CD4-positive, alpha-beta T cell treated with Interleukin-1 beta for 1 hour (primary cell): ENCODE measurements around the gene PTPRN2.

ENCODE experiments used
- DNase-seq, 2 donors: peaks; one replicate each; pipeline ENCODE4 v3.0.0-alpha.2; 2020 to 2022

PTPRN2 gene

DNA sequence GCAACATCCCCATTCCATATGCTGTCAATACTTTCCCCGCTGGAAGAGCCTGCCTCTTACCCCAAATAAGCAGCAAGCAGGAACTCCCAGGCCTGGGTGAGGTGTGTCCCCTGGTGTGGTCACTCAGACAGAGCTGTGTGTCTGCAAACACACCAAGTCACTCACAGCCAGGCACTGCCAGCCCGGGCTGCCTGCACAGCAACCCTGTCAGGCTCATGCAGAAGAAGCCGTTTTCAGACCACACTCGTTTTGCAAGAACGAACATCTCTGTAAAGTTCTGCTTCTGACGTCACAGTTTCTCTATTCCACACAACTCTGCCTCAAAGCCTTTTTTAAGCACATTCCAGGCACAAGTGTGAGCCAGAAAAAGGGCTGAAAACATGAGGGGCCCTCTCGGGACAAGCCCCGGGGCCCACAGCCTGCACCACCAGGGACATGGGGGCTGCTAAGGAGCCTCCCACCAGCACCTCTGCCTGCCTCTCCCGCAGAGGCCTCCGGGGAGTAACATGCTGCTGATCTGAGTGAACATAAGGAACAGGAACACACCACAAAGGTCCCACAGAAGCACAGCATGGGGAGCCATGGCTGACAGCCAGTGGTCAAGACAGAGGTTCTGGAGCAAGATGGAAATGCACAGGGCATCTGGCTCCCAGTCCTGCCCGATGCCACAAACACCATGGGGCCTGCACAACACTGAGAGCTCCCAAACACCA, 11.4 kb downstream of the PTPRN2 start:
- no peak for DNase-seq

DNA sequence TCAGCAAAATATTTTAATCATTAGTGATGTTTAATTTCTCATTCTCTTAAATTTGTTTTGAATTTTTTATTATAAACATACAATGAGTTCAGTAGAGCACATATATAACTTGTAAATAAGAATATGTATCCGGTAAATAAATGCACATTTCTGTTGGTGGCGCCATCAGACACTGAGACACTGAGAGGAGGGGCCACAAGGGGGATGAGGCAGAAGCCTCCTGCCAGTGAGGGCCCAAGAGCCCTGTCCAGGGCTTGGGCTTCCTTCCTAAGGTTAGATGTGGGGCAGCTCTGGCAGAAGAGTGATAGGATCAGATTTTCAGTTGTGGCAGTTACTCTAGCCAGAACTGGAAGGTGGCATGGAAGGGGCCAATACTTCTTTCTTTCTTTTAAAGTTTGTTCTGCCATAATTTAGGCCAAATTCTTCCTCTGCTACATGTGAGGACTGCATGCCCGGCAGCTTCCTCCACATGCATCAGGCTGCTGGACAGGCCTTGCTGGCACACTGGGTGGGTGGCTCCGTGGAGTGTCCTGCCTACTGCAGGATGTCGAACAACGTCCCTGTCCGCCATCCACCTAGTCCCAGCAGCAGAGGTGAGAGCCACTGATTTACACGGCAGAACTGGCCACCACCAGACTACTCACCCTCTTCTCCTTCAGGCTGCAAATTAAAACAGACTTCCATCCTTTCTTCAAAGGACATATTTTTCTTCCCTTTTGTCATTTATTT, 13.2 kb downstream of the PTPRN2 start:
- DNase-seq: no peak

DNA sequence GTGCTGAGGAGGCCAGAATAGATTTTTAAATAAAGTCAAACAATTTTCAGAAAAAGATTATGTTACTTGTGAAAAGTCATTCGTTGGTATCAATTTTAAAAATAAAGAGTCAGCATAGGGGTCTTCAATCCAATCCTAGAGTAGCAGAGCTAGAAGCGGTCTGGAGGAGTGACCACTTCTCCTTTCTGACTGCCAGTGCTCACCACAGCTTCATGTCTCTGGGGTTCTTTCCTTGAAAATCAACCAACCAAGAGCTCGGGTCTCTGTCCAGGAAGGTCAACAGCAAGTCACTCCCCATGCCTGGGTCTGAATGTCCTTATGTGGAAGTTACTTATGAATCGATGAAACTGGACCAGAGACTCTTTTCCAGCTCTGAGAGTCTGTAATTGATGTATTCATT, 14.3 kb downstream of the PTPRN2 start:
- no peak for DNase-seq

DNA sequence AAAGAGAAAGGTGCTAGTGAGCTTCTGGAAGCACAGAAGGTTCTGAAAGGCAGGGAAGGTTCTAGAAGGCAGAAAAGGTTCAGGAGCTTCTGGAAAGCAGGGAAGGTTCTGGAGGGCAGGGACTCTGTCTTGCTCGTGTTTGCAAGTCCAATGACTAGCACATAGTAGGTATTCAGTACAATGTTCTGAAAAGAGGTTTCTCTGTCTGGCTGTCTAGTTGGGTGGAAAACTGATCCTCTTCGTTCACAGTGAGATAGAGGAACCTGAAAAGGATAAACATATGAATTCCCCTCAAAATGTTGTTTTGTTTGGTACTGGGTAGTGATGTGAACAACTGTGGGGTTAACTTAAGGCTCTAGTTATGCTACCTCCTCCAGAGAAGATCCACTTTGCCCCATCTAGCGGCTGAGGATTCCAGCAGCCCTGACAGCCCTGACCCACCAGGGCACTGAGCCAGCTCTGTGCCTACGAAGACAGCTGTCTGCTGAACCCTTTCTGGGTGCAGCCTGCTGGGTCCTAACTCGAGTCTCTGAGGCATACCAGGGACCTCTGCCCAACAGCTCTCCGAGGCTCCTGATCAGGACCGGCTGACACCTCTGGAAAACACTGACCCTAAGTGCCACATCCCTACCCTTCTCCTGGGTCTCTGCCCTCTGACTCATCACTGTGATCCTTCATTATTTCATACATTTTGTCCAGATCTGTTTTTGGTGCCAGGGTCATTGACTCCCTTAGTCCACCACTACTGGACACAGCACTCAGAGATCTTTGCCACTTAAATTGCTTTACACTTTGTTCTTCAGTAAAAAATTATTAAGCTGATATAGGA, 15.4 kb downstream of the PTPRN2 start:
- no peak for DNase-seq

DNA sequence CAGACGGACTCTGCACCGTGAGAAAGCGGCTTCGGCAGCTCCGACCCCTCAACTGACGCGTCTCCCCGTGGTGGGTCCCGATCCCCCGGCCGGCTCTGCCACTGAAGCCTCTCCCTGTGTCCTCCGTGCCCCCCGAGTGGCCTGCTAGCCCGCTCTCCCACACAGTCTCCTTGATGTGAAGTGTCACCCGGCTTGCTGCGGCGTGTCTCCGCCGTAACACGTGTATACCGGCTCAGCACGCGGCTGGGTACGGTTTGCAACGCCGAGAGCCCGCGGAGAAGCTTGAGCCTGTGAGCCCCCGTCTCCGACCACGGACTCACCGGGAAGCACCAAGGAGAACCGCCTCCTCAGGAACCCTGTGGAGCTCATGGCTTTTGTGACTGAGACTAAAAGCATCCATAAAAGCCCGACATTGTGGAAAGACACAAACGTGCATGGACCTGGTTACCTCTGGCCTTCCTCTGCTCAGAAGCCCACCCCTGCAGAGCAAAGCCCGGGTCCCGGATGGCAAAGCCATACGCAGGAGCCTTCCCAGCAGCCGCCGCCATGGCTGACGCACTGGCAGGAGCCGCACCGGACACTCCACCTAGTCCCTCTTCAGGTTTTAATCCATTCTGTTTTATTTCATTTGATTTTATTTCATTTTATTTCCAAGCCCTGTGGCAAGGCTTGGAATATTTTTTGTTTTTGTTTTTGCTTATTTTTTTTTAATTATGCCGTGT, 17.0 kb downstream of the PTPRN2 start:
- DNase-seq: no peak

DNA sequence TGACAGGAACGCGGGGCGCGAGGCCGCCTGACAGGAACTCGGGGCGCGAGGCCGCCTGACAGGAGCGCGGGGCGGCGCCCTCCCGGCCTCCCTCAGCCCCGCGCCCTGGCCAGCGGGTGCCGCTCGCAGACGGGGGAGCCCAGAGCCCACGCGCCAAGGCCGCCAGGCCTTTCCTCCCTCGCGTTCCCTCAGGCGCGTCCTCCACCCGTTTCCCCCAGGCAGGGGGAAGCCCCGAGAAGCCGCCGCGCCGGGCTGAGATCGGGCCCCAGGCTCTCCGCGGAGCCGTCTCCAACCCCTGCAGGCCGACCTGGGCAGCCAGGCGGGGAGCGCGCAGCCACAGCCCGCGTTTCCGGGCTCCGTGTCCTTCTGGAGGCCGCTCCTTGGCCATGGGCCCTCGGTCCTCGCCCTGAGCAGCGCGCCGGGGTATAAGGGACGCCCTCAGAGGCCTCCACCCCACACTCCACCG, 17.7 kb downstream of the PTPRN2 start:
- DNase-seq: no peak

DNA sequence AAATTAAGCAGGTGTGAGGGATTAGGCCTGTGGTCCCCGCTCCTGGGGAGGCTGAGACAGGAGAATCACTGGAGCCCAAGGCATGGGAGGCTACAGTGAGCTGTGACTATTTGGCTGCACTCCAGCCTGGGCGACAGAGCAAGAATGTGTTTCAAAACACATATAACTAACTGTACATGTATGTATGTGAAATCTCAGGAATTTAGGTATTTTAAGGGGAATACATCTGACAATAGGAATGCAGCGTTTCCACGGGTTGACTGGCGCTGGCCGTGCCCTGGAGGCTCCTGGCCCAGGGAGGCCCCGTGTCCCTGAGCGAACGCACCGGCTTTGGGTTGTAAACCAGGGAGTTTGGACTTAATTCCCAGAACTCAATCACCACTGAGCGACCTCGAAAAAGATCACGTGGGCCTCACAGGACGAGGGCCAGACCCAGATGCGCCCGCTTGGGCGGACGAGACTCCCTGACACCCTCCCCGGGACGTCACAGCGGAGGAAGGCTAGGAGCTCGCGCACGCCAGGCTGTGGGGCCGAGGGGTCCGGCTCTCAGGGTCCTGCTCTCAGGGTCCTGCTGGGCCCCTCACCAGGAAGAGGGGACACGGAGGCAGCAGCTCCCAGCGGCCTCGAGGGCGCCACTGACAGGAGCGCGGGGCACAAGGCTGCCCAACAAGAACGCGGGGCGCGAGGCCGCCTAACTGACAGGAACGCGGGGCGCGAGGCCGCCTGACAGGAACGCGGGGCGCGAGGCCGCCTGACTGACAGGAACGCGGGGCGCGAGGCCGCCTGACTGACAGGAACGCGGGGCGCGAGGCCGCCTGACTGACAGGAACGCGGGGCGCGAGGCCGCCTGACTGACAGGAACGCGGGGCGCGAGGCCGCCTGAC, 18.4 kb downstream of the PTPRN2 start:
- DNase-seq: no peak

DNA sequence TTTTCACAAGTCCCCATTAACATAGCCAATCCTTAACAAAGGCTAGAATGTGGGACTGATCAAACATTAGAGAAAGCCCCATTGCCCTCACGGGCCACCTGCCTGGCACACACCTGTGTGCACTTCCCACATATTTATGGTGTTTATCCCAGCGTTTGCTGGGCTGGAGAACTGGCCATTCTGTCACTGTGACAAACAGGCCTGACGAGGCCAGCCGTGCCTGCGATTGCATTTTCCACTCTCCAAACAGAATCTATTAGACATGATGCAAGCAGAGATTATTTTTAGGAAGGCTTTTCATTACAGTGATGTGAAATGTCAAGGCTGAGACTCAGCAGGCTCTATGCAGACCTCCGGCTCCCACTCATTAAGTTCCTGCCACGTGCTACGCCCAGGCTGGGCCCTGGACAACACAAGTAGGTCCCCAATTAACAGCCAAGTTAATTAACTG, 20.4 kb downstream of the PTPRN2 start:
- DNase-seq: no peak

DNA sequence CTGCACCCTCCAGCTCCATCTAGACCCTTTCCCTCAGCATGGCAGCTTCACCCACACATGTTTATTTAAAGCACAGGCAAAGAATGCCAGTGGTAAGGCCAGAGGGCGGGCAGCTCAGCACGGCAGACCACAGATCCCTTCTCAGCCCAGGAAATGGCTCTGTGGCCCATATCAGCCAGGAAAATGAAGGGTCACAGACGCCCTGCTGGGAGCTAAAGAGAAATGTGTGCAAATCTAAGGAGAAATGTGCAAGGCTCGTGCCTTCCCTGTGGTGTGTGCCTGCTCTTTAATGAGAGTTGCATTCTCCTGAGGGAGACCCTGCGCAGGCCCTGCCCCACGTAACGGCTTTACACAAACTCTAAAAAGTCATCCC, 23.0 kb downstream of the PTPRN2 start:
- no peak for DNase-seq

DNA sequence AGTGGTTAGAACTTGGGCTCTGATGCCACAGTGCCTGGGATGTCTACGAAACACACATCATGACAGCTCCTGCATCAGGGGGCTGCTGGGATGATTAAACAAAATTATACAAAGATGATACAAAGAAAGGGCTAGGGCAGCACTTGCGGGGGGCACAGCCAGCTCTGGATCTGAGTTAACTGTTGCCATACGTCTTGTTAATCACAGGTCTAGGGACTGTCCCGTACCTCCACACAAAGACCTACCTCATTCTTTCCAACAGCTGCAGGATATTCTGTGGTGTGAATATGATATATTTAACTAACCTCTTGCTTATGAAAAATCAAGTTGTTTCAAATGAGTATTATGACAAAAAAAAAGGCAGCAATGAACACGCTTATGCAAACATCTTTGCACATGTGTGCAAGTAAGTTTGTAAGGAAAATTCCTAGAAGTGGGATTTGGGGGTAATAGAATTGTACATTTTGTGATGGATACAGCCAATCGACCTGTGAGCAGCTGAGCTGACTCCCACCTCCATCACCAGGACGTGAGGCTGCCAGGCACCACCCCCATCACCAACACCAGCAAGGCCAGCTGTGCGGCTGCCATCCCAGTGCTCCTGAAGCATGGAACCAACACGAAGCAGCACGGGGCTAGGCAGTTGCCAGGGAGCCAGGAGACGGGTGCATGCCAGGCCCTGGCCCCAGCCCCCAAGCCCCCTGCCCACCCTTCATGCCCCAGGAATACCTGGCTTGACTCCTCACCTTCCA, 23.5 kb downstream of the PTPRN2 start:
- DNase-seq: no peak

DNA sequence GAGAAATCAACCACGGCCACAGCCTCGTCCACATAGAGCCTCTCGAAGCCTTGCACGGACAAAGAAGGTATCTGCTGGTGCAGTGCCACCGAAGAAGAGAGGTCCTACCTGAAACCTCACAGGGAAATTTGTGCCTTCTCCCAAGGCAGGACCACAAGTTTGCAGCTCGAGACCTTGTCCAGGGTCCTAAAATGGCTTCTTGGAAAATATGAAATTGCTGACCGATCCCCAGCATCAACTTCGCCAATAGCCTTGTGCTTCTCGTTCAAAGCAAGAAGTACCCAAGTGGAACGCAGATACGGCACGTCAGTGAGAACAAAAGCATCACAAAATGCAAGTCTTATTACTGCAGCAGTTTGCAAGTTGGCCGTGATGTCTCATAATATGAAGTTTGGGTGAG, 24.6 kb downstream of the PTPRN2 start:
- DNase-seq: no peak

DNA sequence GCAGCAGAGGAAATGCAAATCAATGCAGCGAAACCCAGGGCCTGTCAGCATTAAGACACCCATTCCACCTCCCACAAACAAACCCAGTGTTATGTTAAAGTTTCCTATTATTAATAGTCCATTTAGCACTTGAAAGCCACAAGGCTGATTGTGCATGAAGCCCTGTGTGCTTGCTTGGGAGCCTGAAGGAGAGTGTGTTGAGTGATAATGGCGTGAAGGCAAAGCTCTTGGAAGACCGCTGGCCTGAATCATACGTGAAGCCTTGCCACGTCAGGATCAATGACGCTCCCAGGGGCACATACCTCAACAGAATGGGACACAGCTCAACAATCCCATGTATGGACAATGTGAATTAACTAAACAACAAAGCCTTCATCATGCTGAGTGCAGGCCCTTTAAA, 25.1 kb downstream of the PTPRN2 start:
- DNase-seq: no peak

DNA sequence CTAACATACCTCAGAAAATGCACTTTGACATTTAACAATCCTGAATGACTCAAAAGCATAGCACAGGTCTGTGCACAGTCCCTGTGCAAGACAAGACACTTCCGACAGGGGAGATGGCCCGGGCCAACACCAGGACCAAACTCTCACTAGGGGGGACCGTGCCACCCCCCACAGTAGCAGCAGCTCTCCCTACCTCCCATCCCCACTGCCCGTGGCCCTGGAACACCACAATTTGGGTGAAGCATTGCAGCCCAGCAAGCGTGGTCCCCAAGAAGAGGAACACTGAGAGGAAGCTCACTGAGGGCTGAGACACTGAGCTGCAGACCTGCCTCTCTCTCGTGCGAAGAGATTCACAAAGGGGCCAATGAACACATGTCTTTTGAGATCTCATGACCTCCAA, 26.0 kb downstream of the PTPRN2 start:
- DNase-seq: no peak

DNA sequence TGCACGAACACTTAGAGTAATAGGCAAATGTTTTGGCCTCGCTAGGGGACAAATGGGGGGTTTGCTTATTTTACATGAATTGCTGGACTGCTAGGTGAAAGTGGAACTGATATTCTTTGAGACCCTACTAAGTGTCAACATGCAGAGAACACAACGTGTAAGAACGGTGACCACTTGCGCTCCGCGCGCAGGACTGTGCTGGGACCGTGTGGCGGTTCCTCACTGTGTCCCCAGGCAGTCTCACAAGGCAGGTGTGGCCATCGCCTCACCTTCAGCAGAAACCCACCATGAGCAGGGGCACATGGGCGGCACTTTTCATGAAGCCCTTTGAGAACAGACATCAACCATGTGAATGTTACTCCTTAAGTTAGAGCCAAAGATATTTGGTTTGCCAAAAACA, 27.2 kb downstream of the PTPRN2 start:
- DNase-seq: no peak

DNA sequence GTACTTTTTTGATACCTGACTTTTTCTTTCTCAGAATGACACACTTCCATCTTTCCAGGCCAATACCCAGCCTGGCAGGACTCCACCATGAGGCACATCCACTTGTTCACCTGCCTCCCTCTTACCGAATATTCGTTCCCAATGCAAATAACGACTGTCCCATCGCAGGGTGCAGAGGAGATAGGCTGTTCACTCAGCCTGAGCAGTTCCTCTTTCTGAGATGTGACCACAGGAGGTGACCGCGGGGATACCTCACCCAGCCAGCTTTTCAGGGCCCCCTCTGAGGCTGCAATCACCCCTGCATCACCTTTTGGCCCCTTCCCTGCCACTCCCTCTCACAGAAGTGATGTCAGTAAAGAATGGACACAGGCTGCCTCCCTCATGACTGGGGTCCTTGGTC, 28.3 kb downstream of the PTPRN2 start:
- DNase-seq: no peak

DNA sequence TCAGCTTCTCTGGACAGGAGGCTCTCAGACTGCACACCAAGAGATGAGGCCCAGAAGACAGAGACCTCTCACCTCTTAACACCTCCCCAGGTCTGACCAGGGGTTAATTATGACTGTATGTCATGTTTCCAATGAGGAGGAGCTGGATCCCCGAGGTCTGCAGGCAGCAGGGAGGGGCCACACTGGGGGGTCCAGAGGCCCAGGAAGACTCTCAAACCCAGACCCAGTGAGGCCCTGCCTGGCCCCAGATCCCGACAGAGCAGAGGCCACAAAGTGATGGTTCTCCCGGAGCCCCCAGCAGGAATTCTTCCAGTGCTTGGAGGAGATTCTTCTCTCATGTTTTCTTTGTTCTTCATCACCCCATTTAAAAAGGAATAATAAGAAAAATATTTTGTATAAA, 28.8 kb downstream of the PTPRN2 start:
- DNase-seq: no peak

DNA sequence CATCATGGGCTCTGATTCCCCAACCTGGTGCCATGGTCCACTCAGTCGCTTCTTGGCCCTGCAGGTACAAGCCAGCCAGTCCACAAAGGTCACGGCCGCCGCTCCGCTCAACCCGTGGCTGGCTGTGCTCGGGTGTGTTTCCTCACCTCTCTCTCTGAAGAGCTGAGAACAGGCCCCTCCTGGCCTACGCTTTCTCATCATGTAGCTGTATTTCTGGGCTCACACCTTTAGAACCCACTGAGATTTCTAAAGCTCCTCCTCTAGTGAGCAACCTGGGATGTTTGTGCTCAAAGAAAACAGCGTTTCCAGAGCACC, 30.2 kb downstream of the PTPRN2 start:
- no peak for DNase-seq

DNA sequence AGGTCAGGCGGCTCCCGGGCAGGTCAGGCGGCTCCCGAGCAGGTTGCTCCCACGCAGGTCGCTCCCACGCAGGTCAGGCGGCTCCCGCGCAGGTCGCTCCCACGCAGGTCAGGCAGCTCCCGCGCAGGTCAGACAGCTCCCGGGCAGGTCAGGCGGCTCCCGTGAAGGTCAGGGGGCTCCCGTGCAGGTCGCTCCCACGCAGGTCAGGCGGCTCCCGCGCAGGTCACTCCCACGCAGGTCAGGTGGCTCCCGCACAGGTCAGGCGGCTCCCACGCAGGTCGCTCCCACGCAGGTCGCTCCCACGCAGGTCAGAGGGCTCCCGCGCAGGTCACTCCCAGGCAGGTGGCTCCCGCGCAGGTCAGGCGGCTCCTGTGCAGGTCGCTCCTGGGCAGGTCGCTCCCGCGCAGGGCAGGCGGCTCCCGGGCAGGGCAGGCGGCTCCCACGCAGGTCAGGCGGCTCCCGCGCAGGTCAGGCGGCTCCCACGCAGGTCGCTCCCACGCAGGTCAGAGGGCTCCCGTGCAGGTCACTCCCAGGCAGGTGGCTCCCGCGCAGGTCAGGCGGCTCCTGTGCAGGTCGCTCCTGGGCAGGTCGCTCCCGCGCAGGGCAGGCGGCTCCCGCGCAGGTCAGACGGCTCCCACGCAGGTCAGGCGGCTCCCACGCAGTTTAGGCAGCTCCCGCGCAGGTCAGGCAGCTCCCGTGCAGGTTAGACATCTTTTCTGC, 30.7 kb downstream of the PTPRN2 start:
- DNase-seq: no peak

DNA sequence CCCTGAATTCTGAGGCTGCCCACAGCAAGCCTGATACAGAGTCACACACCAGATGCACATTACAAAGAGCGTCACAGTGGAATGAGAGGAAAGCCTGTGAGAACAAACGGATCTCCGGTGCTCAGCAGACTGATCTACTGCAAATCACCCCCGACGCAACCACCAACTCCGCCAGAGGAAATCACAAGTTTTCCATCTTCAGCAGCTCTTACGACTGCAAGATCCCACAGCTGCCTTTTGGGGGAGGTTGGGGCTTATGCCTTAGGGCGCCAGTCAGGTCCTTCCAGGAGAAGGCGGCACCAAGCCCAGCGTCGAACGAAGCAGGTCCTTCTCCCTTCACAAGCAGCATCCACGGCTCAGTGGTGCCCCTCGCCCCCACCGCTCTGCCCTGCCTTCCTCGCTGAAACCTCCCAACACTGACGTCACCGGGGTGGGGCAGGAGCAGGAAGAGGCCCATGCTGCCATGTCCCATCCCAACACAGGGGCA, 32.5 kb downstream of the PTPRN2 start:
- no peak for DNase-seq

DNA sequence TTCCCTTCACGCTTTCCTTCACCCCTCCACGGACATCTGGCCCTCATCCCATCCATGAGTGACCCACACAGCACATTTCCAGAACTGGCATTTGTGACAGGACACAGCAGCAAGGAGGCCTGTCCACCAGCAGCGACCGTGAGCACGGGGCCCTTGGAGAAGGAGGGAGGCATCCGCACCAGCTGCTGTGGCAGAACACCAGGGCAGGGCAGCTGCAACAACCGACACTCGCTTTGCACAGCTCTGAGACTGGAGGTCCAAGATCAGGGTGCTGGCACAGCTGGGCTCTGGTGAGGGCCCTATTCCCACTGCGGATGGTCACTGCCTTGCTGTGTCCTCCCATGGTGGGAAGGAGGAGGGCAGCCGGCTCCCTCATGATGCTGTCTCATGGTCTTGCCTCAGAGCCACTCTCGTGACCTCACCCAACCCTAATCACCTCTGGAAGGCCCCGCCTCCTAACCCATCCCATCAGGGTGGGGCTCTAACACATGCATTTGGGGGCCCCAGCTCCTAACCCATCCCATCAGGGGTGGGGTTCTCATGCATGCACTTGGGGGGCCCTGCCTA, 36.7 kb downstream of the PTPRN2 start:
- no peak for DNase-seq
